Activated CD8-positive, alpha-beta memory T cell treated with anti-CD3 and anti-CD28 coated beads, Interleukin-2, amount 50 U/mL, for 4 hours (primary cell): ENCODE results near the gene WDR19.
"Not testable (repeated sequence)": the region's sequence is repeated elsewhere in the genome, so short reads cannot be mapped to it uniquely, and the experiment has no call there.

Experiments used
- DNase-seq: peaks from one replicate; pipeline ENCODE4 v3.0.0-alpha.2; 2020

Gene WDR19

DNA sequence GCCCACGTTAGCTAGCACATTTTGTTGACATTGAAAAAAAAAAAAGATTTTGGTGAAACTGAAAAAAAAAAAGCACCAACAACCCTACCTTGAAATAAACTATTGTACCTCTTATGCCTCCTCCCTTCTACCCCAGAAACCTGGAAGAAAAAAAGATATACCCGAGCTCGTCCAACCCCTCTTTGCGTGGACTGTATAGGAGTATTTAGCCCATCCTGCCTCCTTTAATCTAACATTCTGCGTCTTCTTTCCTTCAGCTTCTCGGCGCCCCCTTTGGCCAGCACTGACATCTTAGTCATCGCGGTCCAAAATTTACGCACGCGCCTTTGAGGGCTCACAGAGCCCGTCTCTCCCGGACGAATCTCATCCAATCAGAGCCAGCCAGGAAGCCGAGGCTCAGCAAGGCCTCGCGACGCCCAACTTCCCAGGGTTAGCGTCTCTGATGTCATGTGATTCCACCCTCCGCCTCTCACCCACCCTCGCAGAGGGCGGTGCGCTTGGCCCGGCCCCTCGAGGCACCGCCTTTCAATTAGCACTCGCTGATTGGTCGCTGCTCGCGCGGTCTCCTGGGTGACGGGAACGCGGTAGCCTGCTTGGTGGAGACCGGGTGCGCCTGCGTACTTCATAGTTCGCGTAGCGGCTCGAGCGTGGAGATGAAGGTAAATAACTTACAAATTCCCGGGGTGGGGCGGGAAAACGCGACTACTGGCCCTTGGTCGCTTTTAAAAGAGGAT lies at the start of gene WDR19:
WDR19 (plus strand) TSS at position 625 of the 734 bp plus-strand sequence; CDS start at position 654, 29 bp downstream.
- DNase-seq = peak; percentile 98

- no peak for DNase-seq
Observed at GRCh38 chr4:39133623-39134022, 48.7 kb upstream of the WDR19 start.

- DNase-seq = no peak
Observed at GRCh38 chr4:39134683-39135306, 47.5 kb upstream of the WDR19 start.

DNA sequence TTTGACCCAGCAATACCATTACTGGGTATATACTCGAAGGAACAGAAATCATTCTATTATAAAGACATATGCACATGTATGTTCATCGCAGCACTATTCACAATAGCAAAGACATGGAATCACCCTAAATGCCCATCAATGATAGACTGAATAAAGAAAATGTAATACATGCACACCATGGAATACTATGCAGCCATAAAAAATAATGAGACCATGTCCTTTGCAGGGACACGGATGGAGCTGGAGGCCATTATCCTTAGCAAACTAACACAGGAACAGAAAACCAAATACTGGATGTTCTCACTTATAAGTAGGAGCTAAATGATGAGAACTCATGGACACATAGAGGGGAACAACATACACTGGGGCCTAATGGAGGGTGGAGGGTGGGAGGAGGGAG lies 44.1 kb upstream of the WDR19 start:
- DNase-seq = not testable (repeated sequence)

GRCh38 chr4:39146211-39146610 lies 36.1 kb upstream of the WDR19 start:
- no peak for DNase-seq

DNA sequence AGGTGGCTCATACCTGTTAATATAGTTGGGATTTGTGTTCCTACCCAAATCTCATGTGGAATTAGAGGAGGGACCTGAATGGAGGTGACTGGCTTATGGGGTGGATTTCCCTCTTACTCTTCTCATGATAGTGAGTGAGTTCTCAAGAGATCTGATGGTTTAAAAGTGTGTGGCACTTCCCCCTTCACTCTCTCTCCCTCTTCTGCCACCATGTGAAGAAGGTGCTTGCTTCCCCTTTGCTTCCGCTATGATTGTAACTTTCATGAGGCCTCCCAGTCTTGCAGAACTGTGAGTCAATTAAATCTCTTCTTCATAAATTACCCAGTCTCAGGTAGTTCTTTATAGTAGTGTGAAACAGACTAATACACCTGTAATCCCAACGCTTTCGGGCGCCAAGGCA lies 28.3 kb upstream of the WDR19 start:
- no peak for DNase-seq

GRCh38 chr4:39157520-39157919 lies 24.8 kb upstream of the WDR19 start:
- no peak for DNase-seq

GRCh38 chr4:39166177-39166576 lies 16.2 kb upstream of the WDR19 start:
- DNase-seq = no peak

DNA sequence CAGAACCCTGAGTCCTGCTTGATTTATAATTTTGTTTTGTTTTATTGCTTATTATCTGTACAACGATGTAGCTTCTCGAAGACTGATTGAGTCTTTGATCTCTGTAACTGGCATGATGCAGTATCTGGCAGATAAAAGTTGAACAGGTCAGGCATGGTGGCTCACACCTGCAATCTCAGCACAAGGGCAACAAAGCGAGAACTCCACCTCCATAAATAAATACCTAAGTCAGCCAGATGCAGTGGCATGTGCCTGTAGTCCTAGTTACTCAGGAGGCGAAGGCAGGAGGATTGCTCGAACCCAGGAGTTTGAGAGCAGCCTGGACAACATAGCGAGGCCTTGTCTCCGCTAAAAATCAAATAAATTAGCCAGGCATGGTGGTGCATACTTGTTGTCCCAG lies 15.7 kb upstream of the WDR19 start:
- DNase-seq = no peak

- no peak for DNase-seq
Observed at GRCh38 chr4:39169426-39169825, 12.9 kb upstream of the WDR19 start.

DNA sequence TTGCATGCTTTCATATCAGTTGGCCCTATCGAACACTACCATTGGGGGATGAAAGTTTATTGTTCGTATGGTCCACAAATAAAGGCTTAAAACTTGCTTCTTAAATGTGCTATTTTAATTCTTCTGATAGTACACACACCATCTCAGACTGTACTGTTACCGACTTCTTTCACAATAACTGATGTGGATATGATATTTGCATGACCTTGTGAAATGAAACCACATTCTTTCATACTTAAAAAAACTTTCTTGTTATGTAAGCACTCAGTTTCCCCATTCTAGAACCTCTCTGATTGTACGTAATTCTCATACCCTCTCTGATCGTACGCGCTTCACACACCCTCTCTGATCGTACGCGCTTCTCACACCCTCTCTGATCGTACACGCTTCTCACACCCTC lies 12.0 kb upstream of the WDR19 start:
- DNase-seq = no peak

DNA sequence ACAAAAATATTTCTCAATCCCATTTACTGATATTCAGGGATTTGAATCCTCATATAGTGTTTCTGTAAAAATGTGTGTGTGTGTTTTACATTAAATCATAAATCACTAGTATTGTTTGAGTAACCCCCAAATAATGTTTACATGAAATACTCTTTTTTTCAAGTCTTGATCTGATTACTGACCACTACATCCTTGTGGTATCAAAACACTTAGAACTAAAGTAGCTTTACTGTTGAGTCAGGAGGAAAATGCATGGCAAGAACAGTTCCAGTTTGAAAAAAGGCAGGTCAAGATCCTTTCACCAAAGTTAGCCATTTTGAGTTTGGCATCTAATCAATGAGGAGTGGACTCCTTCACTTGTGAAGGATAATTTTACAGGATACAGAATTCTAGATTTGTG lies 3.6 kb upstream of the WDR19 start:
- no peak for DNase-seq

GRCh38 chr4:39179681-39180080 lies 2.6 kb upstream of the WDR19 start:
- no peak for DNase-seq

- DNase-seq = not testable (repeated sequence)
Observed at GRCh38 chr4:39180629-39181028, 1.7 kb upstream of the WDR19 start.

- DNase-seq = no peak
Observed at GRCh38 chr4:39181520-39181904, 817 bp upstream of the WDR19 start.

DNA sequence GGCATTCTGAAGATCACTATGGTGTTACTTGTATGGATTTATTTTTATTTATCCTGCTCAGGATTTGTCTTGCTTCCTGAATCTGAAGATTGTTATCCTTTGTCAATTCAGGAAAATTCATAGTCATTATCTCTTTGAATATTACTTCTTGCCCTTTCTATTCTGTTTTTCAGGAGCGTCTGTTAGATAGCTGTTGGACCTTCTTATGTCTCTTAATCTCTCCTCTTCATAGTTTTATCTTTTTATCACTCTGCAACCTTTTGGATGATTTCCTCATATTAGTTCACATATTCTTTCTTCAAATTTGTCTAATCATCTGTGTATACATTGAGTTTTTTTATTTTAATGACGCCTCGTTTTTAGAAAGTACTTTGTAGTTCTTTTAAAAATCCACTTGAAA lies 19.6 kb downstream of the WDR19 start:
- DNase-seq = no peak

GRCh38 chr4:39204543-39204942 lies 22.2 kb downstream of the WDR19 start:
- DNase-seq = no peak

- no peak for DNase-seq
Observed at GRCh38 chr4:39205000-39205399, 22.7 kb downstream of the WDR19 start.

DNA sequence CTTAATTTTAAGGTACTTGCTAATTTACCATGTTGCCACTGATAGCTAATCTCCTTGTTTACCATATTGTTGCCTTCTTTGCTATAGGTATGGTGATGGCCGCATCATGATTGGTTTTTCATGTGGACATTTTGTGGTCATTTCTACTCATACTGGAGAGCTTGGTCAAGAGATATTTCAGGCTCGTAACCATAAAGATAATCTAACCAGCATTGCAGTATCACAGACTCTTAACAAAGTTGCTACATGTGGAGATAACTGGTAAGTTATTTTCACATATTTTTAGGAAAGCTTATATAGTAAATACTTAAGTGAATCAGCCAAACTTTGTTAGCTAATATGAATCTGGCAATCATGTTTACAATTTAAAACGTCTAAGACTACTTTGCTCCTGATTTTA lies 23.1 kb downstream of the WDR19 start:
- DNase-seq = no peak

- no peak for DNase-seq
Observed at GRCh38 chr4:39227906-39228305, 45.6 kb downstream of the WDR19 start.

DNA sequence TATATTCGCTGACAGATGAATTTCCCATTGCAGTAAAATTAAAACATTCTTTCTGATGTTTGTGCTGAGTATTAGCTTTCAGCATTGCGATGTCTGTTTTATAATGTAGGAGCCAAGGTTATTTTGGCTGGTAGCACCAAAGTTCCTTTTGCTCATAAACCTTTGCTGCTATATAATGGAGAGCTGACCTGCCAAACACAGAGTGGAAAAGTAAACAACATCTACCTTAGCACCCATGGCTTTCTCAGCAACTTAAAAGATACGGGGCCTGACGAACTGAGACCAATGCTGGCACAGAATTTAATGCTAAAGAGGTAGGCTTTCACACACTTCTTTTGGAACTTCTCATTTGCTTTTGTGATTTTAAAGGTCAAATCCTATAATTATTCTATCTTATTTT lies 46.0 kb downstream of the WDR19 start:
- no peak for DNase-seq

- no peak for DNase-seq
Observed at GRCh38 chr4:39230462-39230861, 48.1 kb downstream of the WDR19 start.

GRCh38 chr4:39231660-39232059 lies 49.3 kb downstream of the WDR19 start:
- DNase-seq = no peak

GRCh38 chr4:39232100-39232499 lies 49.8 kb downstream of the WDR19 start:
- DNase-seq = no peak

DNA sequence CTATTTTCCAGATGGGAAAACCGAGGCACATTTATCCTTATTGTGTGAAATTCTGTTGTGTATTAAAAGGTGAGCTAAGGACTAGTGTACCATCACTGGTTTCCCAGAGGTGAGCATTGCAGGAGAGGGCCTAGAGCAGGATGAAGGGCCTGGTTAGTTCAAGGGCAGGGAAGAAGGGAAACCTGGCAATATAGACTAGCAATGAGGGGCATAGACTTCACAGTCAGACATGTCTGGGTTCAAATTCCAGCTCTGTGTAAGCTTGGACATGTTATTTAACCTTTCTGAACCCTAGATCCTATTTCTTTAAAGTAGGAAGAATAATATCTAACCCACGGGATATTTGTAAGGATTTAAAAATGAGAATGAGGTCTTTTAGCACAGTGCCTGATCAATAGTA lies 50.8 kb downstream of the WDR19 start:
- DNase-seq = no peak
